K562 (cell line): Measurements from ENCODE around the gene NDUFA3. TPM values are rescaled to one million over a fixed set of nuclear protein-coding genes. Genes with fewer than 3 reads are reported as not detected.

ENCODE experiments used
- BMI1 ChIP-seq: fragments of 150-350 bp; IDR thresholded peaks from 2 replicates; pipeline ENCODE4 v1.6.1; 2014; ENCODE audit warnings: low read length
- CEBPB ChIP-seq: fragments of 450-650 bp; IDR thresholded peaks from 2 replicates; pipeline ENCODE4 v1.6.1; 2016; ENCODE audit warnings: missing genetic modification characterization, missing compliant biosample characterization
- EHMT2 ChIP-seq: fragments of 450-650 bp; IDR thresholded peaks from 2 replicates; pipeline ENCODE4 v1.6.1; 2018; ENCODE audit warnings: antibody characterized with exemption
- EWSR1 ChIP-seq: fragments of 450-650 bp; IDR thresholded peaks from 2 replicates; pipeline ENCODE4 v1.6.1; 2018; ENCODE audit warnings: borderline replicate concordance, mild to moderate bottlenecking, low read depth, moderate library complexity; ENCODE audit not compliant: partially characterized antibody
- NBN ChIP-seq: fragments of 450-650 bp; IDR thresholded peaks from 2 replicates; pipeline ENCODE4 v1.6.1; 2016; ENCODE audit warnings: low read depth, mild to moderate bottlenecking
- NCOA2 ChIP-seq, 2 experiments: fragments of 450-650 bp; IDR thresholded peaks; 2 replicates each; pipeline ENCODE4 v1.6.1; 2018; ENCODE audit warnings: mild to moderate bottlenecking in 2 of 2, moderate library complexity in 1 of 2; ENCODE audit not compliant: partially characterized antibody in 2 of 2
- NCOR1 ChIP-seq: fragments of 450-650 bp; IDR thresholded peaks from 2 replicates; pipeline ENCODE4 v1.6.1; 2016; ENCODE audit warnings: mild to moderate bottlenecking, moderate library complexity
- PHTF2 ChIP-seq: fragments of 250-450 bp; sonication (Bioruptor Pico); IDR thresholded peaks from 2 replicates; pipeline ENCODE4 v1.5.0; 2021; ENCODE audit warnings: mild to moderate bottlenecking
- SIN3A ChIP-seq, 2 experiments: fragments of 150-350 bp in 1 of 2; IDR thresholded peaks; 2 replicates each; pipeline ENCODE4 v1.6.1; 2011 to 2016; ENCODE audit warnings: borderline replicate concordance in 2 of 2, low read depth in 2 of 2, low read length in 2 of 2, mild to moderate bottlenecking in 2 of 2, moderate library complexity in 2 of 2; ENCODE audit not compliant: control insufficient read depth in 1 of 2
- SOX6 ChIP-seq: fragments of 450-650 bp; IDR thresholded peaks from 2 replicates; pipeline ENCODE4 v1.6.1; 2014; ENCODE audit warnings: mild to moderate bottlenecking
- ZNF121 ChIP-seq: sonication (generic); formaldehyde crosslinking; conservative IDR thresholded peaks from 2 replicates; pipeline ENCODE4 v1.8.0; 2022; ENCODE audit warnings: missing genetic modification reagents
- ZNF347 ChIP-seq: fragments of 450-650 bp; formaldehyde crosslinking; IDR thresholded peaks from 2 replicates; pipeline ENCODE4 v1.4.0; 2020; ENCODE audit warnings: low read depth, mild to moderate bottlenecking, moderate library complexity
- ZNF41 ChIP-seq: fragments of 250-450 bp; sonication (Bioruptor Pico); conservative IDR thresholded peaks from 2 replicates; pipeline ENCODE4 v1.4.0; 2020; ENCODE audit warnings: mild to moderate bottlenecking
- ZNF778 ChIP-seq: fragments of 450-650 bp; formaldehyde crosslinking; IDR thresholded peaks from 2 replicates; pipeline ENCODE4 v1.4.0; 2020; ENCODE audit warnings: mild to moderate bottlenecking, moderate library complexity
- polyA plus RNA-seq, 8 experiments: library from polyadenylated mRNA; depleted of rRNA in 4 of 8; stranded (reverse) in 5 of 8; unstranded in 3 of 8; fragments of >200 nt; fragmentation: Nextera tagmentation in 2 of 8; fragmentation: Illumina TruSeq in 1 of 8; extraction: Ambion mirVana in 2 of 8; extraction: Trizol in 1 of 8; gene quantifications; 2 replicates each; pipeline versions ENCODE4 v1.2.1 to v1.2.3, GENCODE V29; 2011 to 2014; ENCODE audit warnings: inconsistent platforms in 1 of 8, missing spikeins in 1 of 8
- total RNA-seq, 7 experiments: library from RNA; depleted of rRNA in 6 of 7; stranded (reverse); fragments of >200 nt in 6 of 7; fragmentation: Illumina TruSeq in 2 of 7; extraction: Trizol in 2 of 7; gene quantifications; 2 replicates each; pipeline versions ENCODE4 v1.2.1 to v1.2.3, GENCODE V29; 2011 to 2021; ENCODE audit warnings: low replicate concordance in 1 of 7
- TF ChIP-seq, protein P1 (sequence below): fragments of 200-400 bp; formaldehyde crosslinking; IDR thresholded peaks from 2 replicates; pipeline ENCODE4 v1.6.1; 2017; ENCODE audit warnings: mild to moderate bottlenecking, low read depth, low read length, moderate library complexity
- TF ChIP-seq, protein P2 (sequence below): fragments of 450-650 bp; IDR thresholded peaks from 2 replicates; pipeline ENCODE4 v1.6.1; 2016; ENCODE audit warnings: mild to moderate bottlenecking
- TF ChIP-seq, protein P3 (sequence below): IDR thresholded peaks from 2 replicates; pipeline ENCODE4 v1.6.1; 2016; ENCODE audit warnings: missing genetic modification characterization, missing compliant biosample characterization
- TF ChIP-seq, protein P4 (sequence below): sonication (generic); formaldehyde crosslinking; IDR thresholded peaks from 2 replicates; pipeline ENCODE4 v1.9.0; 2022; ENCODE audit warnings: mild to moderate bottlenecking, missing genetic modification reagents

The NDUFA3 gene
- total and polyA plus RNA-seq, 9 of the 15 experiments (the other 6 are each of a cell fraction or from before 2014, with no cell fraction given) = 39.2 to 279 (median 138) TPM

DNA sequence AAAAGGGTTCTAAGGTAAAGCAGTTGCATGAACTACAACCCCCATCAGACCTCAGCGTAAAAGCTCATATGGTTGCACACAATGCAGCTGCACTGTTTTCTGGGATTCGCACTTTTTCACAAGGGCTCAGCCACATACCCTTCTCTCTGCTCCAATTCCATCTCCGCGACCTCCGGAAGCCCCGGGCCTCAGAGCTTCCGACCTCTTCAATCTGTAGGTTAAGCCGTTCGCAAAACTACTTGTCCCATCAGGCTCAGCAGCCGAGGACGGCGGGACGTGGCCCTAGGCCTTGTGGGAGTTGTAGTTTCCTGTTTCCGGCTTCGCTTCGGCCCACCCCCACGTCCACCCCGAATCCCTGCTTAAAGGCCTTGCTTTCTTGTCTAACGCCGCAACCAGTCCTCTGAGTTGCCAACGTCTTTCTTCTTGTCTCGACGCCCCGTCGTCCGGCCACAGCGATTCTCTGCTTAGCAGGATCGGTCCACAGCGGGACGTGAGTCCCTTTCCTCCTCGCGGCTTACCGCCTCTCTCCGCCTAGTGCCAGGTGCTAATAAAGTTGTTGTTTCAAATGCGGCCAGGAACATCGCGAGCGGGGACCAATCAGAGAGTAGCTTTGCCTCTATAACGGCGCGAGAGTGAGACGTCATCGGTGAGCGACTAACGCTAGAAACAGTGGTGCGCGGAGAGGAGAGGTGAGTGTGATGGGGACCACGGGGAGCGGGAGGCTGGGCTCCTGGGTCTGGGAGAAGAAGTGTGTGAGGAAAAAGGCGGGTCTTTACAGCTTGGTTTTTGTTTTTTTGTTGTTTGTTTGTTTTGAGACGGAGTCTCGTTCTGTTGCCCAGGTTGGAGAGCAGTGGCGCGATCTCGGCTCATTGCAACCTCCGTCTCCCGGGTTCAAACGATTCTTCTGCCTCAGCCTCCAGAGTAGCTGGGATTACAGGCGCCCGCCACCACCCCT lies 12.7 kb downstream of the NDUFA3 start, which contains the start of the genes PRPF31 and TFPT (continued):
- TF ChIP-seq SOX6 = no peak; the same call in 1 of the 2 replicates
- TF ChIP-seq NCOA2 (IDR thresholded peaks at IDR 0.05; ENCODE audit: partially characterized antibody in 2 of 2) = no peak
- TF ChIP-seq NBN = peak; percentile 94
- TF ChIP-seq CEBPB = no peak
- no peak for TF ChIP-seq ZNF41 (CRISPR knock-in tag)
- peak; percentile 95; a peak in 3 of 4 replicates for TF ChIP-seq SIN3A (IDR thresholded peaks at IDR 0.05; ENCODE audit: borderline replicate concordance in 2 of 2, control insufficient read depth in 1 of 2, low read depth in 2 of 2, low read length in 2 of 2)
- TF ChIP-seq, protein P1, sequence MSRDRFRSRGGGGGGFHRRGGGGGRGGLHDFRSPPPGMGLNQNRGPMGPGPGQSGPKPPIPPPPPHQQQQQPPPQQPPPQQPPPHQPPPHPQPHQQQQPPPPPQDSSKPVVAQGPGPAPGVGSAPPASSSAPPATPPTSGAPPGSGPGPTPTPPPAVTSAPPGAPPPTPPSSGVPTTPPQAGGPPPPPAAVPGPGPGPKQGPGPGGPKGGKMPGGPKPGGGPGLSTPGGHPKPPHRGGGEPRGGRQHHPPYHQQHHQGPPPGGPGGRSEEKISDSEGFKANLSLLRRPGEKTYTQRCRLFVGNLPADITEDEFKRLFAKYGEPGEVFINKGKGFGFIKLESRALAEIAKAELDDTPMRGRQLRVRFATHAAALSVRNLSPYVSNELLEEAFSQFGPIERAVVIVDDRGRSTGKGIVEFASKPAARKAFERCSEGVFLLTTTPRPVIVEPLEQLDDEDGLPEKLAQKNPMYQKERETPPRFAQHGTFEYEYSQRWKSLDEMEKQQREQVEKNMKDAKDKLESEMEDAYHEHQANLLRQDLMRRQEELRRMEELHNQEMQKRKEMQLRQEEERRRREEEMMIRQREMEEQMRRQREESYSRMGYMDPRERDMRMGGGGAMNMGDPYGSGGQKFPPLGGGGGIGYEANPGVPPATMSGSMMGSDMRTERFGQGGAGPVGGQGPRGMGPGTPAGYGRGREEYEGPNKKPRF = no peak
- TF ChIP-seq ZNF778 (CRISPR knock-in tag) = no peak
- TF ChIP-seq NCOR1 = peak; percentile 43; the same call in 1 of the 2 replicates
- TF ChIP-seq ZNF121 (CRISPR knock-in tag) = no peak
- TF ChIP-seq PHTF2 (CRISPR knock-in tag) = no peak
- no peak for TF ChIP-seq BMI1
- no peak for TF ChIP-seq ZNF347
- TF ChIP-seq, protein P2, sequence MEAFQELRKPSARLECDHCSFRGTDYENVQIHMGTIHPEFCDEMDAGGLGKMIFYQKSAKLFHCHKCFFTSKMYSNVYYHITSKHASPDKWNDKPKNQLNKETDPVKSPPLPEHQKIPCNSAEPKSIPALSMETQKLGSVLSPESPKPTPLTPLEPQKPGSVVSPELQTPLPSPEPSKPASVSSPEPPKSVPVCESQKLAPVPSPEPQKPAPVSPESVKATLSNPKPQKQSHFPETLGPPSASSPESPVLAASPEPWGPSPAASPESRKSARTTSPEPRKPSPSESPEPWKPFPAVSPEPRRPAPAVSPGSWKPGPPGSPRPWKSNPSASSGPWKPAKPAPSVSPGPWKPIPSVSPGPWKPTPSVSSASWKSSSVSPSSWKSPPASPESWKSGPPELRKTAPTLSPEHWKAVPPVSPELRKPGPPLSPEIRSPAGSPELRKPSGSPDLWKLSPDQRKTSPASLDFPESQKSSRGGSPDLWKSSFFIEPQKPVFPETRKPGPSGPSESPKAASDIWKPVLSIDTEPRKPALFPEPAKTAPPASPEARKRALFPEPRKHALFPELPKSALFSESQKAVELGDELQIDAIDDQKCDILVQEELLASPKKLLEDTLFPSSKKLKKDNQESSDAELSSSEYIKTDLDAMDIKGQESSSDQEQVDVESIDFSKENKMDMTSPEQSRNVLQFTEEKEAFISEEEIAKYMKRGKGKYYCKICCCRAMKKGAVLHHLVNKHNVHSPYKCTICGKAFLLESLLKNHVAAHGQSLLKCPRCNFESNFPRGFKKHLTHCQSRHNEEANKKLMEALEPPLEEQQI = 0 out of 2 replicates have a peak, but pooled peaks have one; percentile 14
- TF ChIP-seq, protein P3, sequence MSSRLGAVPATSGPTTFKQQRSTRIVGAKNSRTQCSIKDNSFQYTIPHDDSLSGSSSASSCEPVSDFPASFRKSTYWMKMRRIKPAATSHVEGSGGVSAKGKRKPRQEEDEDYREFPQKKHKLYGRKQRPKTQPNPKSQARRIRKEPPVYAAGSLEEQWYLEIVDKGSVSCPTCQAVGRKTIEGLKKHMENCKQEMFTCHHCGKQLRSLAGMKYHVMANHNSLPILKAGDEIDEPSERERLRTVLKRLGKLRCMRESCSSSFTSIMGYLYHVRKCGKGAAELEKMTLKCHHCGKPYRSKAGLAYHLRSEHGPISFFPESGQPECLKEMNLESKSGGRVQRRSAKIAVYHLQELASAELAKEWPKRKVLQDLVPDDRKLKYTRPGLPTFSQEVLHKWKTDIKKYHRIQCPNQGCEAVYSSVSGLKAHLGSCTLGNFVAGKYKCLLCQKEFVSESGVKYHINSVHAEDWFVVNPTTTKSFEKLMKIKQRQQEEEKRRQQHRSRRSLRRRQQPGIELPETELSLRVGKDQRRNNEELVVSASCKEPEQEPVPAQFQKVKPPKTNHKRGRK (tag) = no peak
- TF ChIP-seq EWSR1 = no peak
- TF ChIP-seq, protein P4, sequence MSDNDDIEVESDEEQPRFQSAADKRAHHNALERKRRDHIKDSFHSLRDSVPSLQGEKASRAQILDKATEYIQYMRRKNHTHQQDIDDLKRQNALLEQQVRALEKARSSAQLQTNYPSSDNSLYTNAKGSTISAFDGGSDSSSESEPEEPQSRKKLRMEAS (CRISPR knock-in tag) = peak; percentile 82
- no peak for TF ChIP-seq EHMT2
